ENCODE measurements around the gene MLEC. TPM values are rescaled to one million over a fixed set of nuclear protein-coding genes. Genes with fewer than 3 reads are reported as not detected.

The MLEC gene
- total and polyA plus RNA-seq, 9 of the 15 experiments (the other 6 are each of a cell fraction or from before 2014, with no cell fraction given): 18.5 to 108 (median 57.8) TPM

GRCh38 chr12:120686690-120687577, at the start of gene MLEC (continued):
- TF ChIP-seq ZBTB33 (CRISPR knock-in tag; IDR thresholded peaks at IDR 0.05) (no peak), ZNF3 (CRISPR knock-in tag; IDR thresholded peaks at IDR 0.05) (no peak), ATF7 (IDR thresholded peaks at IDR 0.05) (peak; percentile 87), CREB3L1 (IDR thresholded peaks at IDR 0.05; ENCODE audit: borderline replicate concordance, low read depth) (peak; percentile 94), MLX (CRISPR knock-in tag; conservative IDR thresholded peaks at IDR 0.05) (no peak), CCAR2 (IDR thresholded peaks at IDR 0.05; ENCODE audit: low read depth, low read length) (no peak), RFX7 (CRISPR knock-in tag; IDR thresholded peaks at IDR 0.05) (no peak), ZNF76 (CRISPR knock-in tag; IDR thresholded peaks at IDR 0.05; ENCODE audit: borderline replicate concordance) (no peak), USF2 (CRISPR knock-in tag; IDR thresholded peaks at IDR 0.05) (no peak), SUPT5H (IDR thresholded peaks at IDR 0.05) (peak; percentile 73), AFF1 (IDR thresholded peaks at IDR 0.05; ENCODE audit: low read depth in 1 of 2, partially characterized antibody in 2 of 2) (no peak), TSHZ1 (CRISPR knock-in tag; IDR thresholded peaks at IDR 0.05) (no peak)
